Measurements from ENCODE around the gene HIPK3. TPM values are rescaled to one million over a fixed set of nuclear protein-coding genes. Genes with fewer than 3 reads are reported as not detected.
"Not testable (repeated sequence)": the region's sequence is repeated elsewhere in the genome, so short reads cannot be mapped to it uniquely, and the experiment has no call there.

Gene HIPK3
- total and polyA plus RNA-seq, 7 donors, result 10.6 to 417 (median 277) TPM

DNA sequence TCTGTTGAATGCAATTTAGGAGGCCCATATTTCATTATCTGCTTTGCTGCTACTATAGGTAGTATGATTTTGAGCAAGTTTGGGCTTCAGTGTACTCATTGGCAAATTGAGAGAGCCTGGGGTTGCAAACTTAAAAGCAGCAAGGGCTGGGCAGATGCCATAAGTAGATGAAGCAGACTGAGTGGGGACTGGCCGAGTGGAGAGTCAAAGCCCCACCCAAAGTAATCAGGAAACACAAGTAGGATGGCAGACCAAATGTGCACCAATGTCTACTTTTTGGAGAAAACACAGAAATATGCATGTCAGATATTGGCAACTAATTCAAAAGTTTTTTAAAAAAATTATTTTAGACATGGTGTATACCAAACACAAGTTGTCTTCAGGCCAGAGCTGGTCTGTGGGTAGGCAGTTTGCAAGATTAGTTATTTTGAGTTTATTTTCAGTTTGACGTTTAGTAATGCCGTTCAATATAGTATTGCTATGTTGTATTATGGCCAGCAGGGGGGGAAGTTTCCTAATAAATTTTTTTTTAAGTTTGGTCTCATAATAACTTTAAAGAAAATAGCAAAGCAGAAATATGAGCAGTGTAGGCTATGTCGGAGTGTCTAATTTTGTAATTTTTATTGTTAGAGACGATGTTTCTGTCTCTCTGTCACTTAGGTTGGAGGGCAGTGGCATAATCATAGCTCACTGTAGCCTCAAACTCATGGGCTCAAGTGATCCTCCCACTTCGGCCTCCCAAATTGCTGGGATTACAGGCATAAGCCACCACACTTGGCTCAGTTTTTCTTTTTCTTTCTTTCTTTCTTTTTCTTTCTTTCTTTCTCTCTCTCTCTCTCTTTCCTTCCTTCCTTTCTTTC is 105.1 kb downstream of the HIPK3 start:
- TF ChIP-seq POLR2AphosphoS5 (IDR thresholded peaks at IDR 0.05), result no peak
- TF ChIP-seq, protein P1, sequence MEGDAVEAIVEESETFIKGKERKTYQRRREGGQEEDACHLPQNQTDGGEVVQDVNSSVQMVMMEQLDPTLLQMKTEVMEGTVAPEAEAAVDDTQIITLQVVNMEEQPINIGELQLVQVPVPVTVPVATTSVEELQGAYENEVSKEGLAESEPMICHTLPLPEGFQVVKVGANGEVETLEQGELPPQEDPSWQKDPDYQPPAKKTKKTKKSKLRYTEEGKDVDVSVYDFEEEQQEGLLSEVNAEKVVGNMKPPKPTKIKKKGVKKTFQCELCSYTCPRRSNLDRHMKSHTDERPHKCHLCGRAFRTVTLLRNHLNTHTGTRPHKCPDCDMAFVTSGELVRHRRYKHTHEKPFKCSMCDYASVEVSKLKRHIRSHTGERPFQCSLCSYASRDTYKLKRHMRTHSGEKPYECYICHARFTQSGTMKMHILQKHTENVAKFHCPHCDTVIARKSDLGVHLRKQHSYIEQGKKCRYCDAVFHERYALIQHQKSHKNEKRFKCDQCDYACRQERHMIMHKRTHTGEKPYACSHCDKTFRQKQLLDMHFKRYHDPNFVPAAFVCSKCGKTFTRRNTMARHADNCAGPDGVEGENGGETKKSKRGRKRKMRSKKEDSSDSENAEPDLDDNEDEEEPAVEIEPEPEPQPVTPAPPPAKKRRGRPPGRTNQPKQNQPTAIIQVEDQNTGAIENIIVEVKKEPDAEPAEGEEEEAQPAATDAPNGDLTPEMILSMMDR (IDR thresholded peaks at IDR 0.05), result peak; percentile 12 to 73 (median 38)
- TF ChIP-seq EP300 (IDR thresholded peaks at IDR 0.05), result no peak
- Histone ChIP-seq H3K4me3 (no peak overlapping the region), H3K27me3 (no peaks in the 10 kb centered on the region), H3K27ac (no peak overlapping the region), H3K36me3 (peaks cover 0 to 1% (median 0%) of the 10 kb centered on the region in 4 donors), H3K9me3 (no peaks in the 10 kb centered on the region), H3K4me1 (no peaks in the 10 kb centered on the region)
- 18 to 26% methylated on average over 6 of the region's 6 CpGs for WGBS, 2 donors
- no peak for DNase-seq
- intact Hi-C loops (cut with DNase I), result loop anchor here (5.0 to 10.0 kb wide), 3 partner anchors 325 to 465 kb away; partner anchors contain the start of gene CD59

DNA sequence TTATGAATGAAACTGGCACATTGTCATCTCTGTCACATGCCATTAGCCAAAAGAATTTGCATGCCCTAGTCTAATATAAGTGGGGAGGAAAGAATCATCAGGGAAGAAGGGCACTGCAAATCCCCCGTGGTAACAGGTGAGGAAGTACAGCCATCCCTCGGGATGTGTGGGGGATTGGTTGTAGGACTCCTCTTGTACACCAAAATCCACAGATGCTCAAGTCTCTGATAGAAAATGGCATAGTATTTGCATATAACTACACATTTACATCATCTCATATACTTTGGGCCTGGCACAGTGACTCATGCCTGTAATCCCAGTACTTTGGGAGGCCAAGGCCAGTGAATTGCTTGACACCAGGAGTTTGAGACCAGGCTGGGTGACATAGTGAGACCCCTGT is 109.7 kb downstream of the HIPK3 start:
- no peak for DNase-seq
- Histone ChIP-seq H3K4me3 (no peak overlapping the region), H3K27ac (no peak overlapping the region), H3K4me1 (no peaks in the 10 kb centered on the region), H3K36me3 (no peaks in the 10 kb centered on the region), H3K27me3 (no peaks in the 10 kb centered on the region), H3K9me3 (no peaks in the 10 kb centered on the region)
- WGBS, 2 donors, result 81 to 86% methylated on average over 2 of the region's 2 CpGs
- intact Hi-C loops (cut with DNase I), result loop anchor here (10.0 kb wide), 1 partner anchor 368 kb away; the partner anchor contains the start of gene CD59
- TF ChIP-seq, protein P1 (IDR thresholded peaks at IDR 0.05), result no peak
- TF ChIP-seq POLR2AphosphoS5 (IDR thresholded peaks at IDR 0.05), result no peak
- no peak for TF ChIP-seq POLR2A (IDR thresholded peaks at IDR 0.05)
- no peak for TF ChIP-seq EP300 (IDR thresholded peaks at IDR 0.05)

DNA sequence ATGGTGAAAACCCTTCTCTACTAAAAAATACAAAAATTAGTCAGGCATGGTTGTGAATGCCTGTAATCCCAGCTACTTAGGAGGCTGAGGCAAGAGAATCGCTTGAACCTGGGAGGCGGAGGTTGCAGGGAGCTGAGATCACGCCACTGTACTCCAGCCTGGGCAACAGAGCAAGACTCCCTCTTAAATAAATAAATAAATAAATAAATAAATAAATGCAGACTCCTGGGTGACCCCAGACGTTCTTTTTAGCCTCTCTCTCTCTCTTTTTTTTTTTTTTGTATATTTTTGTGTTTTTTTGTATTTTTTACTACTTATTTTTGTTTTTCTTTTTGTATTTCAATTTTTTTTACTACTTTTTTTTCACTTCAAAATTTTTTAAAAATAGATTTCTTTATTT is 111.3 kb downstream of the HIPK3 start:
- not testable (repeated sequence) for H3K27ac ChIP-seq, H3K9me3 ChIP-seq, H3K4me3 ChIP-seq, DNase-seq, H3K4me1 ChIP-seq, H3K36me3 ChIP-seq, H3K27me3 ChIP-seq
- 88 to 89% methylated on average over 4 of the region's 4 CpGs for WGBS, 2 donors
- intact Hi-C loops (cut with DNase I), result loop anchor here (10.0 kb wide), 1 partner anchor 366 kb away; the partner anchor contains the start of gene CD59

DNA sequence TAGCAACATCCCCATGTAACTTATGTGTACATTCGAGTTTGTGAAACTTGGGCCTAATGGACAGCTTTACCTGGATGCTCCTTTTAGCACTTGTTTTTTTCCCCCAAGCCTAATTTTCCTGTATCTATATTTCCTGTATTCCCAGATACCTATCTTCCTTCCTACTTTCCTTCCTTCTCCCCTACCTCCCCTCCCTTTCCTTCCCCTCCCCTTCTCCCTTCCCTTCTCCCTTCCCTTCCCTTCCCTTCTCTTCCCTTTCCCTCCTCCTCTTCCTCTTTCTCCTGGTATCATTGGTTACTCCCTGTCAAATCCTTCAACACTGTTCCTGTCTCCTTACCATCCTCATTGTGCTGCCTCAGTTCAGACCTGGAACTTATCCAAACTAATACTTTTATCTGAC is 111.8 kb downstream of the HIPK3 start:
- no peaks in the 10 kb centered on the region for H3K4me1 ChIP-seq
- WGBS, 2 donors, result 94 to 95% methylated on average over 1 of the region's 1 CpG

DNA sequence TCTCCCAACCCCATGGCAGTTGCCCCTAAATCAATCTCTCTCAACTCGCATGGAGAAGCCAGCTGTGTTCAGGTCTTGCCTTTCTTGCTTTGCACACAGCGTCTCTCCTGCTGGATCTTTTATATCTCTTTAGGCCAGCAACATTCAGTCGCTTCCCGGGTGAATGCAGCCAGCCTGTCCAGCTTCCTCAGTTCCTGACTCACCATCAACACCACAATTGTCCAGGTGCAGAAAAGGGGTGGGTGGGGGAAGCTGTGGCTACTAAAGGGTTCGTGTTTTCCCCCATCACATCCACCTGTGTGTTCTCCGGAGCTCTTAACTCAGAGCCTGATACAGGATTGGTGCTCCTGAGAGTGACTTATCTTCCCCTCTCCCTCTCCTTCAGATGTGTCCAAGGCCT is 116.5 kb downstream of the HIPK3 start:
- Histone ChIP-seq H3K9me3 (no peaks in the 10 kb centered on the region), H3K27me3 (peaks cover 19 to 47% (median 24%) of the 10 kb centered on the region in 3 donors), H3K27ac (no peak overlapping the region), H3K4me3 (no peak overlapping the region), H3K36me3 (no peaks in the 10 kb centered on the region), H3K4me1 (peaks cover 0 to 16% (median 13%) of the 10 kb centered on the region in 4 donors)
- no peak for DNase-seq
- 76 to 81% methylated on average over 6 of the region's 6 CpGs for WGBS, 2 donors
- no peak for TF ChIP-seq POLR2A (IDR thresholded peaks at IDR 0.05)
- no peak for TF ChIP-seq EP300 (IDR thresholded peaks at IDR 0.05)
- no peak for TF ChIP-seq POLR2AphosphoS5 (IDR thresholded peaks at IDR 0.05)
- TF ChIP-seq, protein P1 (IDR thresholded peaks at IDR 0.05), result no peak
- intact Hi-C loops (cut with DNase I), result no loop called here

More for the DNA sequence above, 111.8 kb downstream of the HIPK3 start:
- intact Hi-C loops (cut with DNase I), result loop anchor here (10.0 kb wide), 1 partner anchor 366 kb away; the partner anchor contains the start of gene CD59
- Histone ChIP-seq H3K4me3 (no peak overlapping the region), H3K27me3 (peaks cover 0 to 6% (median 0%) of the 10 kb centered on the region in 3 donors), H3K36me3 (no peaks in the 10 kb centered on the region), H3K27ac (no peak overlapping the region), H3K9me3 (no peaks in the 10 kb centered on the region)
- no peak for TF ChIP-seq POLR2AphosphoS5 (IDR thresholded peaks at IDR 0.05)
- TF ChIP-seq EP300 (IDR thresholded peaks at IDR 0.05), result no peak
- TF ChIP-seq POLR2A (IDR thresholded peaks at IDR 0.05), result no peak
- TF ChIP-seq, protein P1 (IDR thresholded peaks at IDR 0.05), result no peak
- no peak for DNase-seq

Data from sigmoid colon (tissue), 7 donors.